Smooth muscle cell of the umbilical artery (primary cell): ENCODE data around the gene ATP2C1. TPM values are rescaled to one million over a fixed set of nuclear protein-coding genes. Genes with fewer than 3 reads are reported as not detected.

ENCODE experiments used
- total RNA-seq: library from RNA; depleted of rRNA; stranded (reverse); fragments of >200 nt; gene quantifications from 2 replicates; pipeline ENCODE4 v1.2.3, GENCODE V29; 2014

Gene ATP2C1
- 265 and 320 TPM in 2 replicates for total RNA-seq

GRCh38 chr3:130893376-130894129 lies at the start of gene ATP2C1:
Gene ATP2C1 (plus strand): TSS chr3:130894084. CDS start chr3:130894770, 686 bp downstream.

GRCh38 chr3:131026321-131027151 lies 132.7 kb downstream of the ATP2C1 start, which contains the start of the genes ASTE1 and NEK11:
Gene ASTE1 (minus strand): TSS chr3:131026825. CDS start chr3:131025306, 1,519 bp downstream.
Gene NEK11 (plus strand): TSS chr3:131026877. CDS start chr3:131029709, 2,832 bp downstream.

Other genes starting within 250 kb of the ATP2C1 start
- gene PIK3R4, start 147.3 kb upstream of the ATP2C1 start, total RNA-seq: 24.6 and 31.8 TPM in 2 replicates
- 4.7 and 5.3 TPM in 2 replicates for gene ASTE1, start 132.7 kb downstream of the ATP2C1 start, total RNA-seq
- 3.6 and 6.0 TPM in 2 replicates for gene NEK11, start 132.8 kb downstream of the ATP2C1 start, total RNA-seq